Testis (tissue), 3 donors: ENCODE data around the gene EZR. TPM values are rescaled to one million over a fixed set of nuclear protein-coding genes. Genes with fewer than 3 reads are reported as not detected.

Experiments
- DNase-seq: peaks from one replicate; pipeline ENCODE4 v3.0.0-alpha.2; 2019
- H3K27ac ChIP-seq, 2 donors: fragments of 200-600 bp; sonication (generic); one replicate each; pipeline ENCODE4 v1.5.1; 2019
- H3K27me3 ChIP-seq: fragments of 200-600 bp; sonication (generic); one replicate; pipeline ENCODE4 v1.5.1; 2019
- H3K36me3 ChIP-seq: fragments of 200-600 bp; sonication (generic); one replicate; pipeline ENCODE4 v1.5.1; 2017; ENCODE audit warnings: low read depth; ENCODE audit errors: missing control alignments
- H3K4me1 ChIP-seq: fragments of 200-600 bp; sonication (generic); one replicate; pipeline ENCODE4 v1.5.1; 2019
- H3K4me3 ChIP-seq, 2 donors: fragments of 200-600 bp; sonication (generic); one replicate each; pipeline ENCODE4 v1.5.1; 2017 to 2019
- H3K9me3 ChIP-seq: fragments of 200-600 bp; sonication (generic); one replicate; pipeline ENCODE4 v1.5.1; 2017
- POLR2A ChIP-seq: fragments of 450-650 bp; IDR thresholded peaks from one replicate; pipeline ENCODE4 v1.6.1; 2017; ENCODE audit warnings: antibody characterized with exemption, mild to moderate bottlenecking, moderate library complexity
- WGBS, 2 donors: methylation state at CpG; one replicate each; pipeline ENCODE4 v1.1.5; 2018; 5-methylcytosine and 5-hydroxymethylcytosine counted together
- intact Hi-C: fragments of 100-400 bp; cut with DNase I; formaldehyde crosslinking; loops from one replicate; pipeline ENCODE4 v1.15.1; 2023; ENCODE audit warnings: low total_unique reads
- polyA plus RNA-seq: library from polyadenylated mRNA; stranded (reverse); fragments of 350-450 nt; fragmentation: Illumina TruSeq; extraction: RNeasy Lipid Tissue Mini Kit (QIAGEN cat#74804); gene quantifications from one replicate; pipeline ENCODE4 v1.2.3, GENCODE V29; 2014; ENCODE audit warnings: low read depth, low replicate concordance; ENCODE audit not compliant: insufficient read depth
- total RNA-seq, 2 donors: library from RNA; depleted of rRNA; stranded (reverse); fragments of >200 nt; gene quantifications; one replicate each; pipeline ENCODE4 v1.2.3, GENCODE V29; 2016
- TF ChIP-seq, protein P1 (sequence below), 3 experiments: fragments of 450-650 bp in 2 of 3; fragments of 200-600 bp in 1 of 3; sonication (generic) in 1 of 3; IDR thresholded peaks; one replicate each; pipeline ENCODE4 v1.5.1; 2016 to 2019; ENCODE audit warnings: antibody characterized with exemption in 3 of 3, mild to moderate bottlenecking in 2 of 3, moderate library complexity in 1 of 3

Gene EZR
- total and polyA plus RNA-seq, 3 donors from 2014 or later, result 129 to 199 (median 164) TPM

DNA sequence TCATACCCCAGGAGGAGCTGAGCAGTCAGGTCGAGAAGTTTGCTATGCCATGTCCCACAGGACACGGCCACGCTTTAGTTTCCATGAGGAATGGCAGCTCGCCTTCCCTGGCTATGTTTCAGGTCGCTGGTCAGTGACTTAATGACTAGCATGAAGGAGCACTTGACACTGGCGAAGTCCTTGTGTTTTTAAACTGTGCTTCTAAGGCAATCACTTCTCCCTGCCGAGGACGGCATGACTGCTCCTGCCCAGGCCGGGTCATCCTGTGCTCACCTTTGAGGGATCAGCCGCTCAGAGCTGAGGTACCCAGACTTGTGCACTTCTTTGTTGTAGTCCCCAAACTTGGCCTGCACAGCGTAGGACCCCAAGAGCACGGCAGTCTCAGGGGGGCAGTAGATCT, 34.1 kb downstream of the EZR start:
- 93 to 96% methylated on average over 12 of the region's 12 CpGs for WGBS, 2 donors
- DNase-seq, result no peak
- Histone ChIP-seq H3K27me3 (no peaks in the 10 kb centered on the region), H3K4me1 (peaks cover 6% of the 10 kb centered on the region), H3K4me3 (no peak overlapping the region), H3K36me3 (no peaks in the 10 kb centered on the region), H3K27ac (no peak overlapping the region), H3K9me3 (no peaks in the 10 kb centered on the region)
- intact Hi-C loops, result no loop called here
- TF ChIP-seq, protein P1, sequence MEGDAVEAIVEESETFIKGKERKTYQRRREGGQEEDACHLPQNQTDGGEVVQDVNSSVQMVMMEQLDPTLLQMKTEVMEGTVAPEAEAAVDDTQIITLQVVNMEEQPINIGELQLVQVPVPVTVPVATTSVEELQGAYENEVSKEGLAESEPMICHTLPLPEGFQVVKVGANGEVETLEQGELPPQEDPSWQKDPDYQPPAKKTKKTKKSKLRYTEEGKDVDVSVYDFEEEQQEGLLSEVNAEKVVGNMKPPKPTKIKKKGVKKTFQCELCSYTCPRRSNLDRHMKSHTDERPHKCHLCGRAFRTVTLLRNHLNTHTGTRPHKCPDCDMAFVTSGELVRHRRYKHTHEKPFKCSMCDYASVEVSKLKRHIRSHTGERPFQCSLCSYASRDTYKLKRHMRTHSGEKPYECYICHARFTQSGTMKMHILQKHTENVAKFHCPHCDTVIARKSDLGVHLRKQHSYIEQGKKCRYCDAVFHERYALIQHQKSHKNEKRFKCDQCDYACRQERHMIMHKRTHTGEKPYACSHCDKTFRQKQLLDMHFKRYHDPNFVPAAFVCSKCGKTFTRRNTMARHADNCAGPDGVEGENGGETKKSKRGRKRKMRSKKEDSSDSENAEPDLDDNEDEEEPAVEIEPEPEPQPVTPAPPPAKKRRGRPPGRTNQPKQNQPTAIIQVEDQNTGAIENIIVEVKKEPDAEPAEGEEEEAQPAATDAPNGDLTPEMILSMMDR (IDR thresholded peaks at IDR 0.05), result no peak
- no peak for TF ChIP-seq POLR2A

DNA sequence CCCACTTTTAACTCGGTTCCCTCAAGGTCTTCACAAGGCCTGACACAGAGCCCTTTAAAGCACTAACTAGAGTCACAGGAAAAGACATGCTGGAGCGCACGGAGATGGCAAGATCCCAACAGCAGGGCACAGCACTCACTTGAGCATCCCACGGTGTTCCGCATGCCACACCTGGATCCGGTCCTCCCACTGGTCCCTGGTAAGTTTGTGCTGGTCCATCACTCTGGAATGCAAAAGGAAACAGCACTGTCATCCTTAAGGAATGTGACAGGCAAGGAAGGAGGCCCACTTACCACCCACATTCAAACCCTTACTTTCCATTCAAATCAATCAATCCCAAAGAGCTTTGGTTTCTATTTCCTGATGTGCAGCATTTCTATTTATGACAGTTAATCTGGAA, 34.7 kb downstream of the EZR start:
- no peak for DNase-seq
- no peak overlapping the region for H3K27ac ChIP-seq
- 69 to 94% methylated on average over 6 of the region's 6 CpGs for WGBS, 2 donors

GRCh38 chr6:158783851-158784250, 35.3 kb downstream of the EZR start:
- 93 to 94% methylated on average over 5 of the region's 5 CpGs for WGBS, 2 donors
- H3K27ac ChIP-seq, result no peak overlapping the region

More for the DNA sequence above, 34.7 kb downstream of the EZR start:
- intact Hi-C loops, result no loop called here
- no peaks in the 10 kb centered on the region for H3K36me3 ChIP-seq
- H3K4me3 ChIP-seq, result no peak overlapping the region
- TF ChIP-seq, protein P1 (IDR thresholded peaks at IDR 0.05), result no peak
- TF ChIP-seq POLR2A, result no peak
- no peaks in the 10 kb centered on the region for H3K27me3 ChIP-seq
- H3K9me3 ChIP-seq, result no peaks in the 10 kb centered on the region
- peaks cover 2% of the 10 kb centered on the region for H3K4me1 ChIP-seq

GRCh38 chr6:158783167-158783450, 36.1 kb downstream of the EZR start:
- DNase-seq, result no peak
- no peak overlapping the region for H3K27ac ChIP-seq
- WGBS, 2 donors, result 73% methylated on average over 4 of the region's 4 CpGs; no CpG with 5 or more reads in 1 of the 2 donors
- no peaks in the 10 kb centered on the region for H3K4me1 ChIP-seq
- no peaks in the 10 kb centered on the region for H3K9me3 ChIP-seq
- no peak overlapping the region for H3K4me3 ChIP-seq
- H3K27me3 ChIP-seq, result no peaks in the 10 kb centered on the region
- no peaks in the 10 kb centered on the region for H3K36me3 ChIP-seq
- intact Hi-C loops, result no loop called here
- TF ChIP-seq POLR2A, result no peak
- TF ChIP-seq, protein P1 (IDR thresholded peaks at IDR 0.05), result no peak

More at GRCh38 chr6:158783851-158784250, 35.3 kb downstream of the EZR start:
- no peaks in the 10 kb centered on the region for H3K36me3 ChIP-seq
- intact Hi-C loops, result no loop called here
- H3K9me3 ChIP-seq, result no peaks in the 10 kb centered on the region
- no peak overlapping the region for H3K4me3 ChIP-seq
- DNase-seq, result no peak
- no peaks in the 10 kb centered on the region for H3K4me1 ChIP-seq
- no peak for TF ChIP-seq POLR2A
- TF ChIP-seq, protein P1 (IDR thresholded peaks at IDR 0.05), result no peak
- H3K27me3 ChIP-seq, result no peaks in the 10 kb centered on the region

DNA sequence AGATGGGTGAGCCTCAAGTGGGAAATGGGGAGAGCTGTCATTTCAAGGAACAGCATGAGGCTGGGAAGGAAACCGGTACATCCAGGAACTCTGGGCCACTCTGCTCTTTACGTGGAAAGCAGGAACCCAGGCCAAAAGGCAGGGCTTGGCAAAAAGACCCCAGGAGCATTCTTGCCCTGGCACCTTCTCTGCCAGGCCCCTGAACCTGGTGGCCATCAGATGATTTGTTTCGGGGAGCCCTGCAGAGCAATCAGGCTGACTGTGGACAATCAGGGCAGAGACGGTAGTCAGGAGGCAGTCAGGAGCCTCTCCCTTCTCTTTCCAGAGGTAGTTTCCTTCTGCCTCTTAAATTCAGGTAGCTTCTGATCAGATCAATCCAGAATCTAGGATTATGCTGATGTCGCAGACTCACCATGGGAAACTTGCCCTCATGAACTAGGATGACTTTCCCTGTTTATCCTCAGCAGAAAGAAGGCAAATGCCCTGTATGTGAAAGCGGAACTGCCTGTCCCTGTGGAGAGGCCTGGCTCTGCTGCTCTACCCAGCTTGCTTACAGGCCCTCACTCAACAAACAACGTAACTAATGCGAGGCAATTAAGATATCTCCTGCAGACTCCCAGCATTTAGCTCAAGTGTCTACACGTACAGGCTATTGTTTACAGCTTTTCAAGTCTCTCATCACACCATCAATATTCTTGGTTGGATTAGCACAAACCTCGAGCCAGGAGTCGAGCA, 36.6 kb downstream of the EZR start:
- DNase-seq, result no peak
- 84 to 90% methylated on average over 9 to 11 of the region's 11 CpGs for WGBS, 2 donors
- Histone ChIP-seq H3K9me3 (no peaks in the 10 kb centered on the region), H3K4me1 (no peaks in the 10 kb centered on the region), H3K27ac (no peak overlapping the region), H3K4me3 (no peak overlapping the region), H3K36me3 (no peaks in the 10 kb centered on the region), H3K27me3 (no peaks in the 10 kb centered on the region)
- intact Hi-C loops, result no loop called here
- TF ChIP-seq, protein P1 (IDR thresholded peaks at IDR 0.05), result no peak
- no peak for TF ChIP-seq POLR2A
